CD4-positive, alpha-beta memory T cell (primary cell): ENCODE data around the gene KCNE4. TPM values are rescaled to one million over a fixed set of nuclear protein-coding genes. Genes with fewer than 3 reads are reported as not detected.
"Not testable (repeated sequence)": the region's sequence is repeated elsewhere in the genome, so short reads cannot be mapped to it uniquely, and the experiment has no call there.

Experiments
- CTCF ChIA-PET: fragments of 350-600 bp; sonication (Branson Sonifier 250); formaldehyde crosslinking; loops from one replicate; lab custom pipeline; 2021; ENCODE audit warnings: inconsistent platforms; ENCODE audit not compliant: partially characterized antibody; lab: Charles Lee
- POLR2A ChIA-PET: fragments of 350-600 bp; sonication (Branson Sonifier 250); formaldehyde crosslinking; loops from one replicate; lab custom pipeline; 2021; ENCODE audit not compliant: partially characterized antibody; lab: Charles Lee
- DNase-seq, 5 donors: peaks; one replicate each; pipeline versions ENCODE4 v3.0.0 to v3.0.0-alpha.2; 2020 to 2022; ENCODE audit warnings: mixed read lengths in 1 of 5
- H3K27ac ChIP-seq: one replicate; pipeline ENCODE4 v1.7.0; 2013; ENCODE audit warnings: low read depth, low read length
- H3K27me3 ChIP-seq: 2 replicates; pipeline ENCODE4 v1.7.0; 2013; ENCODE audit warnings: mild to moderate bottlenecking, low read length, moderate library complexity; ENCODE audit not compliant: insufficient read depth
- H3K36me3 ChIP-seq: 2 replicates; pipeline ENCODE4 v1.7.0; 2013; ENCODE audit warnings: mild to moderate bottlenecking, low read length, moderate library complexity; ENCODE audit not compliant: insufficient read depth
- H3K4me1 ChIP-seq: 2 replicates; pipeline ENCODE4 v1.7.0; 2013; ENCODE audit warnings: mild to moderate bottlenecking, low read length, moderate library complexity; ENCODE audit not compliant: insufficient read depth
- H3K4me3 ChIP-seq, 2 donors: one replicate each; pipeline ENCODE4 v1.7.0; 2013; ENCODE audit warnings: low read length in 2 of 2, mild to moderate bottlenecking in 1 of 2
- H3K9me3 ChIP-seq, 2 donors: one replicate each; pipeline ENCODE4 v1.7.0; 2013; ENCODE audit warnings: low read length in 2 of 2, control low read depth in 1 of 2; ENCODE audit not compliant: control insufficient read depth in 1 of 2
- H3K27ac Mint-ChIP-seq, 7 donors: one replicate each; pipeline ENCODE4 v1.8.0; 2020 to 2021; ENCODE audit warnings: mixed read lengths in 7 of 7, mild to moderate bottlenecking in 6 of 7, inconsistent platforms in 3 of 7, moderate library complexity in 3 of 7
- H3K27me3 Mint-ChIP-seq, 2 donors: one replicate each; pipeline ENCODE4 v1.8.0; 2020 to 2021; ENCODE audit warnings: mixed read lengths in 2 of 2
- H3K36me3 Mint-ChIP-seq, 2 donors: one replicate each; pipeline ENCODE4 v1.8.0; 2020 to 2021; ENCODE audit warnings: mixed read lengths in 2 of 2, inconsistent platforms in 1 of 2, mild to moderate bottlenecking in 1 of 2
- H3K4me1 Mint-ChIP-seq, 4 donors: one replicate each; pipeline ENCODE4 v1.8.0; 2020 to 2021; ENCODE audit warnings: mixed read lengths in 4 of 4, mild to moderate bottlenecking in 1 of 4
- H3K4me3 Mint-ChIP-seq, 8 donors: one replicate each; pipeline ENCODE4 v1.8.0; 2020 to 2021; ENCODE audit warnings: mixed read lengths in 8 of 8, mild to moderate bottlenecking in 7 of 8, moderate library complexity in 6 of 8, inconsistent platforms in 3 of 8
- H3K9me3 Mint-ChIP-seq, 8 donors: one replicate each; pipeline ENCODE4 v1.8.0; 2020 to 2021; ENCODE audit warnings: mixed read lengths in 8 of 8, mild to moderate bottlenecking in 5 of 8, inconsistent platforms in 3 of 8, moderate library complexity in 1 of 8
- intact Hi-C: fragments of 100-400 bp; cut with micrococcal nuclease; formaldehyde crosslinking; loops from one replicate; pipeline ENCODE4 v1.15.1; 2023
- polyA plus RNA-seq, 2 donors: library from polyadenylated mRNA; unstranded; fragments of 300-500 nt; fragmentation: Illumina TruSeq; gene quantifications; one replicate each; pipeline ENCODE4 v1.2.3, GENCODE V29; 2021
- total RNA-seq, 2 experiments: library from RNA; stranded (reverse); gene quantifications; one replicate each; pipeline ENCODE4 v1.2.3, GENCODE V29; 2021

KCNE4 gene
- total and polyA plus RNA-seq, 4 experiments from 2014 or later: not detected

- H3K4me1 Mint-ChIP-seq: no peaks in the 10 kb centered on the region
- ChIA-PET POLR2A (no interaction called here), CTCF (no interaction called here)
- intact Hi-C loops: no loop called here
- Histone ChIP-seq H3K4me1 (no peaks in the 10 kb centered on the region), H3K9me3 (no peaks in the 10 kb centered on the region), H3K27me3 (no peaks in the 10 kb centered on the region), H3K27ac (no peak overlapping the region), H3K36me3 (no peaks in the 10 kb centered on the region), H3K4me3 (no peak overlapping the region)
- no peak overlapping the region for H3K27ac Mint-ChIP-seq
- H3K36me3 Mint-ChIP-seq: no peaks in the 10 kb centered on the region
- no peak overlapping the region for H3K4me3 Mint-ChIP-seq
- no peak for DNase-seq
- H3K9me3 Mint-ChIP-seq: peaks cover 0 to 4% (median 0%) of the 10 kb centered on the region in 8 donors
- H3K27me3 Mint-ChIP-seq: peaks cover 1 to 3% of the 10 kb centered on the region in 2 donors
These were observed 23.6 kb downstream of the KCNE4 start for GRCh38 chr2:223075301-223076270.

- Mint-ChIP-seq H3K36me3 (no peaks in the 10 kb centered on the region), H3K27ac (no peak overlapping the region), H3K9me3 (peaks cover 0 to 4% (median 0%) of the 10 kb centered on the region in 8 donors), H3K27me3 (peaks cover 1 to 3% of the 10 kb centered on the region in 2 donors), H3K4me3 (no peak overlapping the region), H3K4me1 (no peaks in the 10 kb centered on the region)
- H3K27ac ChIP-seq: no peak overlapping the region
- H3K27me3 ChIP-seq: no peaks in the 10 kb centered on the region
- H3K4me1 ChIP-seq: no peaks in the 10 kb centered on the region
- H3K36me3 ChIP-seq: no peaks in the 10 kb centered on the region
- ChIA-PET POLR2A (no interaction called here), CTCF (no interaction called here)
- no peaks in the 10 kb centered on the region for H3K9me3 ChIP-seq
- intact Hi-C loops: no loop called here
- no peak for DNase-seq
- no peak overlapping the region for H3K4me3 ChIP-seq
These were observed 24.6 kb downstream of the KCNE4 start for GRCh38 chr2:223076573-223076972.

GRCh38 chr2:223078482-223078881 lies 26.5 kb downstream of the KCNE4 start:
- no peaks in the 10 kb centered on the region for H3K9me3 ChIP-seq
- ChIA-PET POLR2A (no interaction called here), CTCF (no interaction called here)
- Mint-ChIP-seq H3K27me3 (peaks cover 1 to 3% of the 10 kb centered on the region in 2 donors), H3K27ac (no peak overlapping the region), H3K4me3 (no peak overlapping the region), H3K36me3 (no peaks in the 10 kb centered on the region), H3K4me1 (no peaks in the 10 kb centered on the region), H3K9me3 (peaks cover 0 to 4% (median 0%) of the 10 kb centered on the region in 8 donors)
- intact Hi-C loops: no loop called here
- DNase-seq: no peak
- H3K4me3 ChIP-seq: no peak overlapping the region
- H3K27me3 ChIP-seq: no peaks in the 10 kb centered on the region
- H3K36me3 ChIP-seq: no peaks in the 10 kb centered on the region
- H3K27ac ChIP-seq: no peak overlapping the region
- H3K4me1 ChIP-seq: no peaks in the 10 kb centered on the region

GRCh38 chr2:223079378-223079777 lies 27.4 kb downstream of the KCNE4 start:
- Histone ChIP-seq H3K4me3 (no peak overlapping the region), H3K27ac (no peak overlapping the region), H3K27me3 (no peaks in the 10 kb centered on the region), H3K4me1 (no peaks in the 10 kb centered on the region), H3K36me3 (no peaks in the 10 kb centered on the region), H3K9me3 (no peaks in the 10 kb centered on the region)
- Mint-ChIP-seq H3K36me3 (no peaks in the 10 kb centered on the region), H3K9me3 (peaks cover 0 to 4% (median 0%) of the 10 kb centered on the region in 8 donors), H3K27ac (no peak overlapping the region), H3K4me3 (no peak overlapping the region), H3K4me1 (no peaks in the 10 kb centered on the region), H3K27me3 (peaks cover 1 to 5% of the 10 kb centered on the region in 2 donors)
- ChIA-PET CTCF (no interaction called here), POLR2A (no interaction called here)
- DNase-seq: no peak
- intact Hi-C loops: no loop called here

GRCh38 chr2:223079925-223080324 lies 27.9 kb downstream of the KCNE4 start:
- intact Hi-C loops: no loop called here
- H3K27ac Mint-ChIP-seq: no peak overlapping the region
- CTCF ChIA-PET: no interaction called here

GRCh38 chr2:223080790-223081360 lies 28.9 kb downstream of the KCNE4 start:
- intact Hi-C loops, H3K27ac ChIP-seq, DNase-seq, H3K27me3 Mint-ChIP-seq, H3K4me3 Mint-ChIP-seq, H3K27ac Mint-ChIP-seq, H3K4me1 ChIP-seq, H3K36me3 Mint-ChIP-seq, CTCF ChIA-PET, H3K36me3 ChIP-seq, H3K27me3 ChIP-seq, POLR2A ChIA-PET, H3K4me3 ChIP-seq, H3K9me3 ChIP-seq, H3K9me3 Mint-ChIP-seq, H3K4me1 Mint-ChIP-seq: not testable (repeated sequence)

More at GRCh38 chr2:223079925-223080324, 27.9 kb downstream of the KCNE4 start:
- no peak overlapping the region for H3K27ac ChIP-seq
- H3K9me3 ChIP-seq: no peaks in the 10 kb centered on the region
- no peaks in the 10 kb centered on the region for H3K4me1 ChIP-seq
- peaks cover 0 to 4% (median 0%) of the 10 kb centered on the region in 8 donors for H3K9me3 Mint-ChIP-seq
- H3K36me3 Mint-ChIP-seq: no peaks in the 10 kb centered on the region
- H3K4me1 Mint-ChIP-seq: no peaks in the 10 kb centered on the region
- H3K36me3 ChIP-seq: no peaks in the 10 kb centered on the region
- DNase-seq: no peak
- POLR2A ChIA-PET: no interaction called here
- peaks cover 1 to 5% of the 10 kb centered on the region in 2 donors for H3K27me3 Mint-ChIP-seq
- no peaks in the 10 kb centered on the region for H3K27me3 ChIP-seq
- no peak overlapping the region for H3K4me3 ChIP-seq
- H3K4me3 Mint-ChIP-seq: no peak overlapping the region

GRCh38 chr2:223081789-223082188 lies 29.8 kb downstream of the KCNE4 start:
- ChIA-PET POLR2A (no interaction called here), CTCF (no interaction called here)
- Histone ChIP-seq H3K4me1 (no peaks in the 10 kb centered on the region), H3K9me3 (no peaks in the 10 kb centered on the region), H3K36me3 (no peaks in the 10 kb centered on the region), H3K27ac (no peak overlapping the region), H3K4me3 (no peak overlapping the region), H3K27me3 (no peaks in the 10 kb centered on the region)
- H3K27ac Mint-ChIP-seq: no peak overlapping the region
- no peak overlapping the region for H3K4me3 Mint-ChIP-seq
- no peaks in the 10 kb centered on the region for H3K9me3 Mint-ChIP-seq
- no peaks in the 10 kb centered on the region for H3K36me3 Mint-ChIP-seq
- no peak for DNase-seq
- H3K4me1 Mint-ChIP-seq: no peaks in the 10 kb centered on the region
- intact Hi-C loops: no loop called here
- H3K27me3 Mint-ChIP-seq: peaks cover 1 to 6% of the 10 kb centered on the region in 2 donors
